Activated T-cell treated with anti-CD3 and anti-CD28 coated beads, Interleukin-2, amount 50 U/mL, for 4 hours (primary cell): ENCODE results near the gene IGF2BP2. TPM values are rescaled to one million over a fixed set of nuclear protein-coding genes. Genes with fewer than 3 reads are reported as not detected.
"Not testable (repeated sequence)": the region's sequence is repeated elsewhere in the genome, so short reads cannot be mapped to it uniquely, and the experiment has no call there.

ENCODE experiments used
- ATAC-seq, 2 donors: fragments of 200-7000 bp; cut with Tn5 transposase; one replicate each; pipeline ENCODE4 v1.10.0; 2021
- DNase-seq: peaks from one replicate; pipeline ENCODE4 v3.0.0-alpha.2; 2020
- H3K27me3 Mint-ChIP-seq: one replicate; pipeline ENCODE4 v1.8.0; 2021; ENCODE audit warnings: low read depth, mixed read lengths
- H3K36me3 Mint-ChIP-seq: one replicate; pipeline ENCODE4 v1.8.0; 2022; ENCODE audit warnings: mixed read lengths; ENCODE audit not compliant: insufficient read depth
- H3K4me1 Mint-ChIP-seq: one replicate; pipeline ENCODE4 v1.8.0; 2021; ENCODE audit warnings: low read depth, mixed read lengths
- H3K4me3 Mint-ChIP-seq: one replicate; pipeline ENCODE4 v1.8.0; 2021; ENCODE audit warnings: mild to moderate bottlenecking, moderate library complexity, mixed read lengths
- H3K9me3 Mint-ChIP-seq: one replicate; pipeline ENCODE4 v1.8.0; 2021; ENCODE audit warnings: mixed read lengths
- total RNA-seq, 3 donors: library from RNA; stranded (reverse); gene quantifications; one replicate each; pipeline ENCODE4 v1.2.1, GENCODE V29; 2021

IGF2BP2 gene
- total RNA-seq, 3 donors from 2014 or later, result 0.43 to 0.79 (median 0.53) TPM

- DNase-seq (peak; percentile 25), ATAC-seq (peak; percentile 50 to 53)
- H3K4me1 Mint-ChIP-seq, result peaks cover 8% of the 10 kb centered on the region
- H3K36me3 Mint-ChIP-seq, result no peaks in the 10 kb centered on the region
- H3K4me3 Mint-ChIP-seq, result peak overlapping the region; percentile 80
- H3K27me3 Mint-ChIP-seq, result peaks cover 59% of the 10 kb centered on the region
- no peaks in the 10 kb centered on the region for H3K9me3 Mint-ChIP-seq
Observed at GRCh38 chr3:185825639-185826481, 1.0 kb upstream of the IGF2BP2 start.

GRCh38 chr3:185824051-185825005 is 514 bp downstream of the IGF2BP2 start:
- Mint-ChIP-seq H3K4me1 (peaks cover 8% of the 10 kb centered on the region), H3K9me3 (no peaks in the 10 kb centered on the region)
- peak; percentile 16 to 21 for ATAC-seq

GRCh38 chr3:185823078-185824044 is 1.5 kb downstream of the IGF2BP2 start:
- peaks cover 60% of the 10 kb centered on the region for H3K27me3 Mint-ChIP-seq
- DNase-seq (peak; percentile 8), ATAC-seq (peak; percentile 32 to 35)
- H3K4me3 Mint-ChIP-seq, result peak overlapping the region; percentile 75
- no peaks in the 10 kb centered on the region for H3K36me3 Mint-ChIP-seq
- H3K4me1 Mint-ChIP-seq, result peaks cover 8% of the 10 kb centered on the region
- H3K9me3 Mint-ChIP-seq, result no peaks in the 10 kb centered on the region

More at GRCh38 chr3:185824051-185825005, 514 bp downstream of the IGF2BP2 start:
- H3K27me3 Mint-ChIP-seq, result peaks cover 57% of the 10 kb centered on the region
- peak overlapping the region; percentile 75 for H3K4me3 Mint-ChIP-seq
- no peaks in the 10 kb centered on the region for H3K36me3 Mint-ChIP-seq
- peak; percentile 14 for DNase-seq

GRCh38 chr3:185822221-185823000 is 2.4 kb downstream of the IGF2BP2 start:
- H3K36me3 Mint-ChIP-seq, result no peaks in the 10 kb centered on the region
- peaks cover 8% of the 10 kb centered on the region for H3K4me1 Mint-ChIP-seq
- H3K27me3 Mint-ChIP-seq, result peaks cover 57% of the 10 kb centered on the region
- H3K9me3 Mint-ChIP-seq, result no peaks in the 10 kb centered on the region
- no peak for DNase-seq
- ATAC-seq, result no peak
- H3K4me3 Mint-ChIP-seq, result peak overlapping the region; percentile 66

- peaks cover 48% of the 10 kb centered on the region for H3K27me3 Mint-ChIP-seq
- H3K4me3 Mint-ChIP-seq, result no peak overlapping the region
- no peaks in the 10 kb centered on the region for H3K9me3 Mint-ChIP-seq
- ATAC-seq, result no peak
- no peaks in the 10 kb centered on the region for H3K36me3 Mint-ChIP-seq
- no peak for DNase-seq
- peaks cover 7% of the 10 kb centered on the region for H3K4me1 Mint-ChIP-seq
Observed at GRCh38 chr3:185820973-185821758, 3.7 kb downstream of the IGF2BP2 start.

- Mint-ChIP-seq H3K9me3 (no peaks in the 10 kb centered on the region), H3K27me3 (peaks cover 41% of the 10 kb centered on the region), H3K4me3 (no peak overlapping the region), H3K4me1 (peaks cover 2% of the 10 kb centered on the region), H3K36me3 (no peaks in the 10 kb centered on the region)
- ATAC-seq, result no peak
- no peak for DNase-seq
Observed at GRCh38 chr3:185818267-185818875, 6.5 kb downstream of the IGF2BP2 start.

GRCh38 chr3:185815391-185816282 is 9.2 kb downstream of the IGF2BP2 start:
- Mint-ChIP-seq H3K4me1 (no peaks in the 10 kb centered on the region), H3K36me3 (no peaks in the 10 kb centered on the region), H3K4me3 (no peak overlapping the region), H3K9me3 (no peaks in the 10 kb centered on the region), H3K27me3 (peaks cover 23% of the 10 kb centered on the region)
- ATAC-seq (no peak), DNase-seq (no peak)

- H3K9me3 Mint-ChIP-seq, result no peaks in the 10 kb centered on the region
- DNase-seq (no peak), ATAC-seq (no peak)
- H3K4me1 Mint-ChIP-seq, result no peaks in the 10 kb centered on the region
- no peaks in the 10 kb centered on the region for H3K36me3 Mint-ChIP-seq
- H3K27me3 Mint-ChIP-seq, result peaks cover 20% of the 10 kb centered on the region
- H3K4me3 Mint-ChIP-seq, result no peak overlapping the region
Observed at GRCh38 chr3:185813691-185814215, 11.1 kb downstream of the IGF2BP2 start.

- no peak overlapping the region for H3K4me3 Mint-ChIP-seq
- no peaks in the 10 kb centered on the region for H3K36me3 Mint-ChIP-seq
- no peaks in the 10 kb centered on the region for H3K9me3 Mint-ChIP-seq
- peaks cover 17% of the 10 kb centered on the region for H3K27me3 Mint-ChIP-seq
- no peak for ATAC-seq
- no peaks in the 10 kb centered on the region for H3K4me1 Mint-ChIP-seq
- no peak for DNase-seq
Observed at GRCh38 chr3:185813205-185813604, 11.6 kb downstream of the IGF2BP2 start.

GRCh38 chr3:185807445-185808068 is 17.3 kb downstream of the IGF2BP2 start:
- Mint-ChIP-seq H3K4me3 (no peak overlapping the region), H3K4me1 (no peaks in the 10 kb centered on the region), H3K27me3 (peaks cover 13% of the 10 kb centered on the region), H3K9me3 (no peaks in the 10 kb centered on the region), H3K36me3 (no peaks in the 10 kb centered on the region)
- DNase-seq (no peak), ATAC-seq (no peak)

- not testable (repeated sequence) for DNase-seq, H3K4me1 Mint-ChIP-seq, H3K9me3 Mint-ChIP-seq, H3K4me3 Mint-ChIP-seq, ATAC-seq, H3K36me3 Mint-ChIP-seq
- peaks cover 28% of the 10 kb centered on the region for H3K27me3 Mint-ChIP-seq
Observed at GRCh38 chr3:185798831-185799110, 26.1 kb downstream of the IGF2BP2 start.
